Skin epidermis (tissue), 12 donors: ENCODE data around the gene CPE.
"Not testable (repeated sequence)": the region's sequence is repeated elsewhere in the genome, so short reads cannot be mapped to it uniquely, and the experiment has no call there.

Source experiments
- H3K27ac ChIP-seq, 21 experiments: fragments of 200-600 bp; sonication (generic) in 11 of 21; one replicate each; pipeline ENCODE4 v1.5.0; 2020; ENCODE audit warnings: mild to moderate bottlenecking in 3 of 21, inconsistent platforms in 2 of 21, moderate library complexity in 2 of 21
- H3K4me3 ChIP-seq, 7 experiments: fragments of 200-600 bp; sonication (generic) in 2 of 7; one replicate each; pipeline ENCODE4 v1.5.0; 2020; ENCODE audit warnings: inconsistent platforms in 2 of 7, mild to moderate bottlenecking in 2 of 7, moderate library complexity in 1 of 7

Gene CPE

GRCh38 chr4:165378745-165379677, at the start of gene CPE:
TSS of gene CPE (plus strand) at chr4:165379008. CDS start at chr4:165379222, 214 bp downstream.
- Histone ChIP-seq H3K4me3 (peak within 1 kb of the TSS; percentile 25 to 61 (median 47)), H3K27ac (peak within 1 kb of the TSS in 13 of 21 experiments; percentile 11 to 87 (median 50))

GRCh38 chr4:165330071-165330470, 48.7 kb upstream of the CPE start:
- H3K4me3 ChIP-seq, result peak overlapping the region in 1 of 7 experiments; percentile 86
- no peak overlapping the region for H3K27ac ChIP-seq

GRCh38 chr4:165330666-165331065, 48.1 kb upstream of the CPE start:
- H3K4me3 ChIP-seq, result no peak overlapping the region

GRCh38 chr4:165331359-165331758, 47.4 kb upstream of the CPE start:
- no peak overlapping the region for H3K4me3 ChIP-seq
- H3K27ac ChIP-seq, result no peak overlapping the region

More at GRCh38 chr4:165330666-165331065, 48.1 kb upstream of the CPE start:
- H3K27ac ChIP-seq, result no peak overlapping the region

- no peak overlapping the region for H3K4me3 ChIP-seq
- H3K27ac ChIP-seq, result no peak overlapping the region
Observed at GRCh38 chr4:165331823-165332222, 47.0 kb upstream of the CPE start.

GRCh38 chr4:165332502-165332901, 46.3 kb upstream of the CPE start:
- no peak overlapping the region for H3K27ac ChIP-seq
- H3K4me3 ChIP-seq, result no peak overlapping the region

GRCh38 chr4:165335163-165335703, 43.6 kb upstream of the CPE start:
- no peak overlapping the region for H3K27ac ChIP-seq
- no peak overlapping the region for H3K4me3 ChIP-seq

- no peak overlapping the region for H3K4me3 ChIP-seq
- H3K27ac ChIP-seq, result no peak overlapping the region
Observed at GRCh38 chr4:165336743-165337142, 42.1 kb upstream of the CPE start.

GRCh38 chr4:165342340-165342739, 36.5 kb upstream of the CPE start:
- not testable (repeated sequence) for H3K4me3 ChIP-seq, H3K27ac ChIP-seq

GRCh38 chr4:165343353-165344191, 35.2 kb upstream of the CPE start:
- Histone ChIP-seq H3K4me3 (no peak overlapping the region), H3K27ac (no peak overlapping the region)

GRCh38 chr4:165345666-165346417, 33.0 kb upstream of the CPE start:
- H3K27ac ChIP-seq, result no peak overlapping the region

GRCh38 chr4:165347647-165348569, 30.9 kb upstream of the CPE start:
- H3K27ac ChIP-seq, result no peak overlapping the region
- no peak overlapping the region for H3K4me3 ChIP-seq

More at GRCh38 chr4:165345666-165346417, 33.0 kb upstream of the CPE start:
- no peak overlapping the region for H3K4me3 ChIP-seq

- no peak overlapping the region for H3K27ac ChIP-seq
Observed at GRCh38 chr4:165351359-165352130, 27.3 kb upstream of the CPE start.

GRCh38 chr4:165355900-165356300, 22.9 kb upstream of the CPE start:
- H3K27ac ChIP-seq, result no peak overlapping the region

More at GRCh38 chr4:165351359-165352130, 27.3 kb upstream of the CPE start:
- no peak overlapping the region for H3K4me3 ChIP-seq

GRCh38 chr4:165359506-165359905, 19.3 kb upstream of the CPE start:
- peak overlapping the region in 8 of 21 experiments; percentile 8 to 56 (median 34) for H3K27ac ChIP-seq
- no peak overlapping the region for H3K4me3 ChIP-seq

More at GRCh38 chr4:165355900-165356300, 22.9 kb upstream of the CPE start:
- no peak overlapping the region for H3K4me3 ChIP-seq

GRCh38 chr4:165360041-165360695, 18.6 kb upstream of the CPE start:
- H3K27ac ChIP-seq, result peak overlapping the region in 9 of 21 experiments; percentile 4 to 56 (median 37)
- no peak overlapping the region for H3K4me3 ChIP-seq
